Left ventricle myocardium inferior (tissue), 1 donor: ENCODE results near the gene LSAMP. TPM values are rescaled to one million over a fixed set of nuclear protein-coding genes. Genes with fewer than 3 reads are reported as not detected.

Source experiments
- DNase-seq: peaks from one replicate; pipeline ENCODE4 v3.0.0-alpha.2; 2020
- H3K27ac ChIP-seq: fragments of 200-600 bp; replicated peaks from 2 replicates; pipeline ENCODE4 v1.8.0; 2021
- H3K27me3 ChIP-seq: fragments of 200-600 bp; 2 replicates; pipeline ENCODE4 v1.8.0; 2021; ENCODE audit warnings: low read depth
- H3K36me3 ChIP-seq: fragments of 200-600 bp; 2 replicates; pipeline ENCODE4 v1.8.0; 2021
- H3K4me1 ChIP-seq: fragments of 200-600 bp; 2 replicates; pipeline ENCODE4 v1.8.0; 2021
- H3K4me3 ChIP-seq: fragments of 200-600 bp; 2 replicates; pipeline ENCODE4 v1.8.0; 2021; ENCODE audit warnings: mild to moderate bottlenecking, moderate library complexity
- H3K9me3 ChIP-seq: fragments of 200-600 bp; replicated peaks from 2 replicates; pipeline ENCODE4 v1.8.0; 2021
- CTCF ChIP-seq: fragments of 200-600 bp; IDR thresholded peaks from 2 replicates; pipeline ENCODE4 v1.8.0; 2021; ENCODE audit warnings: antibody characterized with exemption, mild to moderate bottlenecking, borderline replicate concordance
- intact Hi-C: fragments of 100-400 bp; cut with micrococcal nuclease; formaldehyde crosslinking; loops from one replicate; pipeline ENCODE4 v1.11.0; 2022
- total RNA-seq: library from RNA; stranded (reverse); fragmentation: NEBNext Ultra II Directional; extraction: Animal tissue kit (Norgen Biotek cat#: 25700); gene quantifications from one replicate; pipeline ENCODE4 v1.2.1, GENCODE V29; 2021
- donor health status: DM: no; HTN: yes; CAD: no; lungs with severe emphysema.

Gene LSAMP
- total RNA-seq, 1 donor from 2014 or later: 1.2 TPM

- no peak for DNase-seq
- Histone ChIP-seq H3K36me3 (no peaks in the 10 kb centered on the region), H3K27me3 (no peaks in the 10 kb centered on the region), H3K4me1 (peaks cover 5% of the 10 kb centered on the region), H3K27ac (no peak overlapping the region), H3K4me3 (peak overlapping the region; percentile 24), H3K9me3 (no peaks in the 10 kb centered on the region)
- TF ChIP-seq CTCF: no peak
- intact Hi-C loops: no loop called here
These were observed 394.2 kb downstream of the LSAMP start for GRCh38 chr3:116051040-116051439.

GRCh38 chr3:116050311-116050915 lies 394.9 kb downstream of the LSAMP start:
- H3K27me3 ChIP-seq: no peaks in the 10 kb centered on the region
- H3K36me3 ChIP-seq: no peaks in the 10 kb centered on the region
- intact Hi-C loops: no loop called here
- H3K27ac ChIP-seq: no peak overlapping the region
- no peaks in the 10 kb centered on the region for H3K9me3 ChIP-seq
- no peak for TF ChIP-seq CTCF
- no peak for DNase-seq
- peaks cover 5% of the 10 kb centered on the region for H3K4me1 ChIP-seq
- peak overlapping the region; percentile 24 for H3K4me3 ChIP-seq

- intact Hi-C loops: no loop called here
- Histone ChIP-seq H3K27ac (no peak overlapping the region), H3K9me3 (no peaks in the 10 kb centered on the region), H3K27me3 (no peaks in the 10 kb centered on the region), H3K36me3 (no peaks in the 10 kb centered on the region), H3K4me3 (no peak overlapping the region), H3K4me1 (peaks cover 5% of the 10 kb centered on the region)
- TF ChIP-seq CTCF: no peak
- DNase-seq: no peak
These were observed 396.3 kb downstream of the LSAMP start for GRCh38 chr3:116048991-116049390.

- H3K4me1 ChIP-seq: peaks cover 5% of the 10 kb centered on the region
- no peaks in the 10 kb centered on the region for H3K27me3 ChIP-seq
- no peaks in the 10 kb centered on the region for H3K36me3 ChIP-seq
- no peaks in the 10 kb centered on the region for H3K9me3 ChIP-seq
- no peak overlapping the region for H3K27ac ChIP-seq
- intact Hi-C loops: no loop called here
- DNase-seq: no peak
- TF ChIP-seq CTCF: no peak
- no peak overlapping the region for H3K4me3 ChIP-seq
These were observed 398.9 kb downstream of the LSAMP start for GRCh38 chr3:116046350-116046749.

- no peak for DNase-seq
- no peak overlapping the region for H3K27ac ChIP-seq
- no peaks in the 10 kb centered on the region for H3K4me1 ChIP-seq
- no peaks in the 10 kb centered on the region for H3K9me3 ChIP-seq
- H3K4me3 ChIP-seq: no peak overlapping the region
- TF ChIP-seq CTCF: no peak
- intact Hi-C loops: no loop called here
- no peaks in the 10 kb centered on the region for H3K27me3 ChIP-seq
- H3K36me3 ChIP-seq: no peaks in the 10 kb centered on the region
These were observed 400.0 kb downstream of the LSAMP start for GRCh38 chr3:116045314-116045713.
